ENCODE results near the gene GGA1.

The GGA1 gene

GRCh38 chr22:37632174-37633088 is 23.8 kb downstream of the GGA1 start:
- DNase-seq: no peak

GRCh38 chr22:37633089-37633624 is 24.5 kb downstream of the GGA1 start:
- no peak for DNase-seq

GRCh38 chr22:37633625-37634416 is 25.2 kb downstream of the GGA1 start:
- DNase-seq: peak; percentile 56

- no peak for DNase-seq
These were observed 25.8 kb downstream of the GGA1 start for GRCh38 chr22:37634417-37634924.

- DNase-seq: no peak
These were observed 26.5 kb downstream of the GGA1 start for GRCh38 chr22:37635157-37635556.

GRCh38 chr22:37636186-37636948 is 27.7 kb downstream of the GGA1 start:
- no peak for DNase-seq

GRCh38 chr22:37636949-37637273 is 28.3 kb downstream of the GGA1 start:
- no peak for DNase-seq

- DNase-seq: no peak
These were observed 29.9 kb downstream of the GGA1 start for GRCh38 chr22:37638391-37639069.

GRCh38 chr22:37639070-37639760 is 30.6 kb downstream of the GGA1 start, which contains the start of gene SH3BP1:
Gene SH3BP1, plus strand, starts transcription at chr22:37639669. Its CDS starts 119 bp downstream, at chr22:37639788.
- DNase-seq: no peak

- no peak for DNase-seq
These were observed 31.3 kb downstream of the GGA1 start for GRCh38 chr22:37639771-37640590.

- no peak for DNase-seq
These were observed 32.2 kb downstream of the GGA1 start for GRCh38 chr22:37640591-37641560.

- no peak for DNase-seq
These were observed 32.9 kb downstream of the GGA1 start for GRCh38 chr22:37641561-37641949.

- peak; percentile 65 for DNase-seq
These were observed 34.7 kb downstream of the GGA1 start for GRCh38 chr22:37643225-37643847.

- DNase-seq: no peak
These were observed 38.7 kb downstream of the GGA1 start for GRCh38 chr22:37647317-37647716.

- DNase-seq: no peak
These were observed 39.3 kb downstream of the GGA1 start for GRCh38 chr22:37647928-37648327.

- no peak for DNase-seq
These were observed 42.0 kb downstream of the GGA1 start for GRCh38 chr22:37650463-37651136.

- no peak for DNase-seq
These were observed 46.1 kb downstream of the GGA1 start for GRCh38 chr22:37654563-37655251.

GRCh38 chr22:37655252-37655563 is 46.6 kb downstream of the GGA1 start:
- DNase-seq: no peak

Data from NCI-H1694 (cell line).